HG03457 (cell line): ENCODE results near the gene KLRC3.
"Not testable (repeated sequence)": the region's sequence is repeated elsewhere in the genome, so short reads cannot be mapped to it uniquely, and the experiment has no call there.

Experiments used
- ATAC-seq: cut with Tn5 transposase; IDR thresholded peaks from one replicate; pipeline ENCODE4 v1.9.1; 2021; ENCODE audit warnings: moderate number of reproducible peaks; ENCODE audit not compliant: unreplicated experiment

KLRC3 gene

GRCh38 chr12:10369557-10370415, 50.6 kb downstream of the KLRC3 start:
- ATAC-seq, result no peak

GRCh38 chr12:10368206-10369171, 51.9 kb downstream of the KLRC3 start:
- ATAC-seq, result no peak

- ATAC-seq, result not testable (repeated sequence)
These were observed 52.7 kb downstream of the KLRC3 start for GRCh38 chr12:10367714-10368113.

- no peak for ATAC-seq
These were observed 53.5 kb downstream of the KLRC3 start for GRCh38 chr12:10366875-10367274.

- no peak for ATAC-seq
These were observed 54.5 kb downstream of the KLRC3 start for GRCh38 chr12:10365696-10366405.

- no peak for ATAC-seq
These were observed 55.4 kb downstream of the KLRC3 start for GRCh38 chr12:10364815-10365622.

- peak; percentile 89 for ATAC-seq
These were observed 56.2 kb downstream of the KLRC3 start for GRCh38 chr12:10363914-10364814.

GRCh38 chr12:10363658-10363913, 56.8 kb downstream of the KLRC3 start:
- no peak for ATAC-seq

- ATAC-seq, result no peak
These were observed 57.4 kb downstream of the KLRC3 start for GRCh38 chr12:10362828-10363657.

GRCh38 chr12:10362325-10362724, 58.1 kb downstream of the KLRC3 start:
- ATAC-seq, result no peak
